Measurements from ENCODE around the gene ACAA2.

- TF ChIP-seq POLR2AphosphoS5 (IDR thresholded peaks at IDR 0.05) (no peak), POLR2A (IDR thresholded peaks at IDR 0.05) (no peak)
These were observed 57.2 kb downstream of the ACAA2 start for GRCh38 chr18:49756135-49756534.
